Measurements from ENCODE around the gene BIRC6. TPM values are rescaled to one million over a fixed set of nuclear protein-coding genes. Genes with fewer than 3 reads are reported as not detected.
A peak's percentile ranks its signal among the peaks of the same experiment; 100 is the strongest.

BIRC6 gene
- total RNA-seq, 6 experiments from 2014 or later = 43.1 to 63.5 (median 47.2) TPM

- TF ChIP-seq, protein P1, sequence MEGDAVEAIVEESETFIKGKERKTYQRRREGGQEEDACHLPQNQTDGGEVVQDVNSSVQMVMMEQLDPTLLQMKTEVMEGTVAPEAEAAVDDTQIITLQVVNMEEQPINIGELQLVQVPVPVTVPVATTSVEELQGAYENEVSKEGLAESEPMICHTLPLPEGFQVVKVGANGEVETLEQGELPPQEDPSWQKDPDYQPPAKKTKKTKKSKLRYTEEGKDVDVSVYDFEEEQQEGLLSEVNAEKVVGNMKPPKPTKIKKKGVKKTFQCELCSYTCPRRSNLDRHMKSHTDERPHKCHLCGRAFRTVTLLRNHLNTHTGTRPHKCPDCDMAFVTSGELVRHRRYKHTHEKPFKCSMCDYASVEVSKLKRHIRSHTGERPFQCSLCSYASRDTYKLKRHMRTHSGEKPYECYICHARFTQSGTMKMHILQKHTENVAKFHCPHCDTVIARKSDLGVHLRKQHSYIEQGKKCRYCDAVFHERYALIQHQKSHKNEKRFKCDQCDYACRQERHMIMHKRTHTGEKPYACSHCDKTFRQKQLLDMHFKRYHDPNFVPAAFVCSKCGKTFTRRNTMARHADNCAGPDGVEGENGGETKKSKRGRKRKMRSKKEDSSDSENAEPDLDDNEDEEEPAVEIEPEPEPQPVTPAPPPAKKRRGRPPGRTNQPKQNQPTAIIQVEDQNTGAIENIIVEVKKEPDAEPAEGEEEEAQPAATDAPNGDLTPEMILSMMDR (IDR thresholded peaks at IDR 0.05) = no peak
- no peak for TF ChIP-seq POLR2A (IDR thresholded peaks at IDR 0.05)
- ATAC-seq (peak in 2 of 4 donors; percentile 18 to 58), DNase-seq (no peak)
- H3K27me3 ChIP-seq = no peaks in the 10 kb centered on the region
- no peaks in the 10 kb centered on the region for H3K9me3 ChIP-seq
- no peaks in the 10 kb centered on the region for H3K4me1 ChIP-seq
- no peak overlapping the region for H3K4me3 ChIP-seq
- H3K36me3 ChIP-seq = peaks cover 0 to 75% (median 31%) of the 10 kb centered on the region in 4 donors
- intact Hi-C loops (cut with DNase I) = no loop called here
- WGBS (ENCODE audit: insufficient coverage, low coverage, low lambda C conversion rate, missing lambda C conversion rate) = 47% methylated on average over 4 of the region's 4 CpGs
- no peak overlapping the region for H3K27ac ChIP-seq
These were observed 128.1 kb downstream of the BIRC6 start for GRCh38 chr2:32484937-32485336.

- no peaks in the 10 kb centered on the region for H3K9me3 ChIP-seq
- no peaks in the 10 kb centered on the region for H3K27me3 ChIP-seq
- WGBS (ENCODE audit: insufficient coverage, low coverage, low lambda C conversion rate, missing lambda C conversion rate) = 97% methylated on average over 3 of the region's 3 CpGs
- intact Hi-C loops (cut with DNase I) = no loop called here
- H3K4me1 ChIP-seq = no peaks in the 10 kb centered on the region
- TF ChIP-seq, protein P1 (IDR thresholded peaks at IDR 0.05) = no peak
- no peak for TF ChIP-seq POLR2A (IDR thresholded peaks at IDR 0.05)
- no peak overlapping the region for H3K27ac ChIP-seq
- peaks cover 0 to 76% (median 31%) of the 10 kb centered on the region in 4 donors for H3K36me3 ChIP-seq
- ATAC-seq (no peak), DNase-seq (no peak)
- no peak overlapping the region for H3K4me3 ChIP-seq
These were observed 128.6 kb downstream of the BIRC6 start for GRCh38 chr2:32485399-32485798.

DNA sequence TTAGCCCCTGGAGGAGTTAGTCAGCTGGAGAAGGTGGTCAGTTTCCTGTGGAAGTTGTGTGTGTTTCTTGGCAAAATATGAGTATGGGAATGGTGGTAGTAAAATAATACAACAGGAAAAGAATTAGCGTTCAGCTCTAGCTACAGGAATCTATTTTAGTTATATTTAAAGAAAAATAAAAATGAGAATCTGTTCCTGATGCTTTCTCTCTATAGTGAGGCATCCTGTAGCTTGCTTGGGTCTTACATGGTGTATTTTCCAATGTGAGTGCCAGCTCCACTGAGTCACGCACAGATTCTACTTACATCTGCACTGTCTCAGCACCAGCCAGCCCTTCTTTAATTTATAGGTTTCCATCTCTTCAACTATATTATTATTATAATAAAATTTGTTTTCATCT lies 132.2 kb downstream of the BIRC6 start:
- WGBS (ENCODE audit: insufficient coverage, low coverage, low lambda C conversion rate, missing lambda C conversion rate) = 81% methylated on average over 2 of the region's 2 CpGs
- ATAC-seq (no peak), DNase-seq (no peak)
- intact Hi-C loops (cut with DNase I) = no loop called here
- no peaks in the 10 kb centered on the region for H3K9me3 ChIP-seq
- H3K4me3 ChIP-seq = no peak overlapping the region
- H3K36me3 ChIP-seq = peaks cover 0 to 56% (median 16%) of the 10 kb centered on the region in 4 donors
- no peaks in the 10 kb centered on the region for H3K4me1 ChIP-seq
- no peak overlapping the region for H3K27ac ChIP-seq
- no peaks in the 10 kb centered on the region for H3K27me3 ChIP-seq
- TF ChIP-seq, protein P1 (IDR thresholded peaks at IDR 0.05) = no peak
- TF ChIP-seq POLR2A (IDR thresholded peaks at IDR 0.05) = no peak

GRCh38 chr2:32491346-32491745 lies 134.5 kb downstream of the BIRC6 start:
- ATAC-seq (no peak), DNase-seq (no peak)
- 77% methylated on average over 1 of the region's 1 CpG for WGBS (ENCODE audit: insufficient coverage, low coverage, low lambda C conversion rate, missing lambda C conversion rate)
- peaks cover 0 to 45% (median 9%) of the 10 kb centered on the region in 4 donors for H3K36me3 ChIP-seq
- H3K9me3 ChIP-seq = no peaks in the 10 kb centered on the region
- no peaks in the 10 kb centered on the region for H3K27me3 ChIP-seq
- H3K4me3 ChIP-seq = no peak overlapping the region
- H3K4me1 ChIP-seq = no peaks in the 10 kb centered on the region
- intact Hi-C loops (cut with DNase I) = no loop called here
- H3K27ac ChIP-seq = no peak overlapping the region
- no peak for TF ChIP-seq POLR2A (IDR thresholded peaks at IDR 0.05)
- TF ChIP-seq, protein P1 (IDR thresholded peaks at IDR 0.05) = no peak

DNA sequence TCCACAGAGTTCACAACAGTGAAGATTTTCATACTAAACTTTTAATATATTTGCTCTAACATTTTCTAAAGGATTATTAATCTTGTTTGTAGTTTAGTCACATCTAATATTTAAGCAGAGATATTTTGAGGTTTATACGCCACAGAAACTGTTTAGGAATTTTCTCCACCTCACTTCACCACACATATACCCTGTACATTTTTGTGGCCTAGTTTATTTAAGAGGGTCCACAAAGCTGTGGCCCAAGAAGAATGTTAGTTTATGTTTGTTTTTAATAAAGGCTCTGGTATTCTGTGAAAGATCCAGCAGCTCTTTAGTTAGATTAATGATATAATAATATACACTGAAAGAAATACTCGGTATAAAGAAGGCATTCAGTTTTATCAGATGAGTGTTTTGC lies 138.3 kb downstream of the BIRC6 start:
- H3K27ac ChIP-seq = no peak overlapping the region
- TF ChIP-seq, protein P1 (IDR thresholded peaks at IDR 0.05) = no peak
- no peak for TF ChIP-seq POLR2A (IDR thresholded peaks at IDR 0.05)
- no peaks in the 10 kb centered on the region for H3K27me3 ChIP-seq
- no peak for ATAC-seq
- no peaks in the 10 kb centered on the region for H3K9me3 ChIP-seq
- intact Hi-C loops (cut with DNase I) = no loop called here
- H3K36me3 ChIP-seq = peaks cover 0 to 23% (median 2%) of the 10 kb centered on the region in 4 donors
- no peaks in the 10 kb centered on the region for H3K4me1 ChIP-seq
- DNase-seq = no peak
- WGBS (ENCODE audit: insufficient coverage, low coverage, low lambda C conversion rate, missing lambda C conversion rate) = 70% methylated on average over 2 of the region's 2 CpGs
- H3K4me3 ChIP-seq = no peak overlapping the region
